ENCODE measurements around the gene ANKRD17. TPM values are rescaled to one million over a fixed set of nuclear protein-coding genes. Genes with fewer than 3 reads are reported as not detected.

ANKRD17 gene
- total RNA-seq, 4 donors from 2014 or later: 25.0 to 75.6 (median 56.7) TPM

DNA sequence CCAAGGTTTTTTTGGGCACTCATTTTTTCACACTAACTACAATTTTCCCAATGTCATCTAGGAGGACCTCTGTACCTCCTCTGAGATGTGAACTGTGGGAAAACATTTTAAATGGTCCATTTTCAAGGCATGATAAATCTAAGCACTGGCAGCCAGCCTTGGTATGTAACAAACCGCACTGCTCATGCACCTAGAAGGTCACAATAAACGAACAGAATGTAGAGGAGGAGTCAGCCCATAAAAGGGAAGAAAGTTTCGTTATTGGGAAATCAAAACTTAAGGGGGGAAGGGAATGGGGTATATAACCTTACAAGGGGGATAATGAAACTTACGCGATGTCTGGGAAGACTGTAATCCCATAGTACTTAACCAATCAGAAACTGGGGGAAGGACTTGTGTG, 205.5 kb downstream of the ANKRD17 start:
- no peaks in the 10 kb centered on the region for H3K27me3 ChIP-seq
- intact Hi-C loops (cut with DNase I; ENCODE audit: low total_unique reads): no loop called here
- no peak for TF ChIP-seq POLR2A (IDR thresholded peaks at IDR 0.05)
- TF ChIP-seq, protein P1, sequence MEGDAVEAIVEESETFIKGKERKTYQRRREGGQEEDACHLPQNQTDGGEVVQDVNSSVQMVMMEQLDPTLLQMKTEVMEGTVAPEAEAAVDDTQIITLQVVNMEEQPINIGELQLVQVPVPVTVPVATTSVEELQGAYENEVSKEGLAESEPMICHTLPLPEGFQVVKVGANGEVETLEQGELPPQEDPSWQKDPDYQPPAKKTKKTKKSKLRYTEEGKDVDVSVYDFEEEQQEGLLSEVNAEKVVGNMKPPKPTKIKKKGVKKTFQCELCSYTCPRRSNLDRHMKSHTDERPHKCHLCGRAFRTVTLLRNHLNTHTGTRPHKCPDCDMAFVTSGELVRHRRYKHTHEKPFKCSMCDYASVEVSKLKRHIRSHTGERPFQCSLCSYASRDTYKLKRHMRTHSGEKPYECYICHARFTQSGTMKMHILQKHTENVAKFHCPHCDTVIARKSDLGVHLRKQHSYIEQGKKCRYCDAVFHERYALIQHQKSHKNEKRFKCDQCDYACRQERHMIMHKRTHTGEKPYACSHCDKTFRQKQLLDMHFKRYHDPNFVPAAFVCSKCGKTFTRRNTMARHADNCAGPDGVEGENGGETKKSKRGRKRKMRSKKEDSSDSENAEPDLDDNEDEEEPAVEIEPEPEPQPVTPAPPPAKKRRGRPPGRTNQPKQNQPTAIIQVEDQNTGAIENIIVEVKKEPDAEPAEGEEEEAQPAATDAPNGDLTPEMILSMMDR (IDR thresholded peaks at IDR 0.05): no peak

DNA sequence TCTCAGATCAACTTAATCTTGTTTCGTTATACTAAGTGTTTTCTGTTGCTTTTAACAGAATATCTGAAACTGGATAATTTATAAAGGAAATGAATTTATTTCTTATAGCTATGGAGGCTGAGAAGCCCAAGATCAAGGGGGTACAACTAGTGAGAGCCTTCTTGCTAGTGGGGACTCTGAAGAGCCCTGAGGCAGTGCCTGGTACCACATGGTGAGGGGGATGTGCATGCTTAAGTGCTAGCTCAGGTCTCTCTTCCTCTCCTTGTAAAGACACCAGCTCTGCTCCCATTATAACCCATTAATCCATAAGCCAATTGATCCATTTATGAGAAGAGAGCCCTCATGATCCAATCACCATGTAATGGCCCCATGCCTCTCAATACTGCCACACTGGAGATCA, 207.0 kb downstream of the ANKRD17 start:
- H3K9me3 ChIP-seq: no peaks in the 10 kb centered on the region
- H3K27ac ChIP-seq: no peak overlapping the region
- DNase-seq: no peak
- no peaks in the 10 kb centered on the region for H3K4me1 ChIP-seq
- intact Hi-C loops (cut with DNase I; ENCODE audit: low total_unique reads): no loop called here
- TF ChIP-seq, protein P1 (IDR thresholded peaks at IDR 0.05): no peak
- no peak for TF ChIP-seq POLR2A (IDR thresholded peaks at IDR 0.05)
- no peak overlapping the region for H3K4me3 ChIP-seq
- H3K36me3 ChIP-seq: no peaks in the 10 kb centered on the region
- H3K27me3 ChIP-seq: no peaks in the 10 kb centered on the region

More for the DNA sequence above, 205.5 kb downstream of the ANKRD17 start:
- Histone ChIP-seq H3K4me1 (no peaks in the 10 kb centered on the region), H3K4me3 (no peak overlapping the region), H3K9me3 (no peaks in the 10 kb centered on the region), H3K36me3 (no peaks in the 10 kb centered on the region), H3K27ac (no peak overlapping the region)
- no peak for DNase-seq

DNA sequence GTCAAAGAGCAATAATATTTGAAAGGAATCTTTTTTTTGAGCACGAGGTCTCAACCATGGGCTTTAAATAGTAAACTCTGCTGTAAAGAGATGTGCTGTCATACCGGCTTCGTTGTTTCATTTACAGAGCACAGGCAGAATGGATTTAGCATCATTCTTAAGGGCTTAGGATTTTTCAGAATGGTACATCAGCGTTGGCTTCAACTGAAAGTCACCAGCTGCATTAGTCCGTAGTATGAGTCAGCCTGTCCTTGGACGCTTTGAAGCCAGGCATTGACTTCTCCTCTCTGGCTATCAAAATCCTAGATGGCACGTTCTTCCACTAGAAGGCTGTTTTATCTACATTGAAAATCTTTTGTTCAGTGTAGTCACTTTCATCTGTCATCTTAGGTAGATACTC, 212.7 kb downstream of the ANKRD17 start:
- Histone ChIP-seq H3K36me3 (no peaks in the 10 kb centered on the region), H3K27me3 (no peaks in the 10 kb centered on the region), H3K9me3 (no peaks in the 10 kb centered on the region), H3K4me3 (no peak overlapping the region), H3K4me1 (no peaks in the 10 kb centered on the region), H3K27ac (no peak overlapping the region)
- intact Hi-C loops (cut with DNase I; ENCODE audit: low total_unique reads): no loop called here
- DNase-seq: no peak
- TF ChIP-seq, protein P1 (IDR thresholded peaks at IDR 0.05): no peak
- no peak for TF ChIP-seq POLR2A (IDR thresholded peaks at IDR 0.05)

DNA sequence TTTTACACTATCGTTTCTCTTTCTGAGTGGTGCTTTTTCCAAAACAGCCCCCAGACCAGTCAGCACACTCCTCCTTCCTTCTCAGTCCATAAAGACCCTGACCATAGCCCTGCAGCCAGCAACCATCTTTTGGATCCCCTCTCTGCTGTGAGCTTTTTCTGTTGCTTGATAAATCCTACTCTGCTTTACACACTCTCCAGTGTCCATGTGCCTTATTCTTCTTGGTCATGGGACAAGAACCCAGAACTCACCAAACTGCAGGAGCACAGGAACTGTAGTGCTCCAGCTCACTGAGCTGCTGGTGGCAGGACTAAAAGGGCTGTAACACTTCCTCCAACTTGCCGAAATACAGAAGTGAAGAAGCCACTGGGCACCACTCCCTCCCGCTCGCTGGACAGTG, 221.5 kb downstream of the ANKRD17 start:
- Histone ChIP-seq H3K9me3 (no peaks in the 10 kb centered on the region), H3K4me3 (no peak overlapping the region), H3K27ac (no peak overlapping the region), H3K27me3 (no peaks in the 10 kb centered on the region), H3K36me3 (no peaks in the 10 kb centered on the region), H3K4me1 (no peaks in the 10 kb centered on the region)
- TF ChIP-seq POLR2A (IDR thresholded peaks at IDR 0.05): no peak
- TF ChIP-seq, protein P1 (IDR thresholded peaks at IDR 0.05): no peak
- intact Hi-C loops (cut with DNase I; ENCODE audit: low total_unique reads): no loop called here
- no peak for DNase-seq

DNA sequence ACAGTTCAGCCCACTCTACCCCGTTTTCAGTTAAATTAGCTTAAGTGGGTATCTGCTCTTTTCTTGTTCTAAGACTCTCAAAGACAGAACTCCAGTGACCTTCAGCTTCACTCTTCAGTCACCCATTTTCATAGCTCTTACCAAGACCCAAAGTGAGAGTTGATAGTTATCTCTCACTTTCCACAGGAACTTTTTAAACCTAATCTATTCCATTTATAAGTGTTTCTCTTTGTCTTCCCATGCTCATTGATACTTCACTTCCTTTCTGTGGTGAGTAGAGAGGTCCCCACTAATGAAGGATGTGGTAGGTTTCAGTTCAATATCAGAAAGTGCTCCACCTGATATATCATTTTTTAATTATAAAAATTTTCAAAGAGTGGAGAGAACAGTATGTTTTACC, 222.5 kb downstream of the ANKRD17 start:
- H3K27me3 ChIP-seq: no peaks in the 10 kb centered on the region
- no peaks in the 10 kb centered on the region for H3K9me3 ChIP-seq
- TF ChIP-seq POLR2A (IDR thresholded peaks at IDR 0.05): no peak
- TF ChIP-seq, protein P1 (IDR thresholded peaks at IDR 0.05): no peak
- no peak overlapping the region for H3K4me3 ChIP-seq
- H3K27ac ChIP-seq: no peak overlapping the region
- DNase-seq: no peak
- H3K36me3 ChIP-seq: no peaks in the 10 kb centered on the region
- intact Hi-C loops (cut with DNase I; ENCODE audit: low total_unique reads): no loop called here
- H3K4me1 ChIP-seq: no peaks in the 10 kb centered on the region

Measured in uterus (tissue), 4 donors.